GM21528 (cell line): ENCODE data around the gene P2RY14.

Experiments used
- ATAC-seq: cut with Tn5 transposase; IDR thresholded peaks from one replicate; pipeline ENCODE4 v1.9.1; 2021; ENCODE audit warnings: mild to moderate bottlenecking, moderate library complexity; ENCODE audit not compliant: unreplicated experiment, low FRiP score

The P2RY14 gene

DNA sequence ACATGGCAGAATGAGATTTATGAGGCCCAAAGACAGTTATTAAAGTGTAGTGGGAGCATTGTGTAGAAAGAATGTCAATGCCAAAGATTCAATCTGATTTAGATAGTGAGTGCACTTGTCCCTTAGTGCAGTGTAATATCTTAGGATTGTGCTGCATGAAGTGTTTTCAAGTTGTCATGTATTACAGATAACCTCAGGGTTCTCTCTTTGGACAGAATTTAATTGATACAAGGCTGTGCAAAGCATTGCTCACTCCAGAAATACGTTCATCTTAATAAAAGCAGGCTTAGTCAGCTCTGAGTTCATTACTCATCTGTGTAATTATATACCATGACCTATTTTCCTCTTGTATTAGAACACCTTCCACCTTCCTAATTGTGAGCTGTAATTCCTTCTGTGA, 59.3 kb downstream of the P2RY14 start:
- ATAC-seq: no peak

DNA sequence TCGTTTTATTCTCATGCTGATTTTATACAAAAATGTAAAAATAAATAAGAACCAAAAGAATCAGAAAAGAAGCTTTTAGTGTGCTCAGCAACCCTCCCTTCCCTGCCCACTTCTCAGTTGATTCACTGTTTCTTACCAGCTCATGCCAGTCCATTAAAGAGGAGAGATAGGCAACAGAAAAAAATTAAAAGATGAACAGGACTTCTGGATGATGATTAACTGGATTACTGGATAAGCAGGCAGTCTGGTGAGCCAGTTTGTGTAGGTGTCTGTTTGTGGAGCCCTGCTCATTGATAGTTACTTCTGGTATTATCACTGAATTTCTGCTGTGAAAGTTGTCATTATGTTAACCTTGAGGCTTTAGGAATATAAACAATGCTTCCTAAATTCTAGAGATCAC, 60.2 kb downstream of the P2RY14 start:
- ATAC-seq: no peak

GRCh38 chr3:151216641-151217607, 61.4 kb downstream of the P2RY14 start:
- no peak for ATAC-seq

DNA sequence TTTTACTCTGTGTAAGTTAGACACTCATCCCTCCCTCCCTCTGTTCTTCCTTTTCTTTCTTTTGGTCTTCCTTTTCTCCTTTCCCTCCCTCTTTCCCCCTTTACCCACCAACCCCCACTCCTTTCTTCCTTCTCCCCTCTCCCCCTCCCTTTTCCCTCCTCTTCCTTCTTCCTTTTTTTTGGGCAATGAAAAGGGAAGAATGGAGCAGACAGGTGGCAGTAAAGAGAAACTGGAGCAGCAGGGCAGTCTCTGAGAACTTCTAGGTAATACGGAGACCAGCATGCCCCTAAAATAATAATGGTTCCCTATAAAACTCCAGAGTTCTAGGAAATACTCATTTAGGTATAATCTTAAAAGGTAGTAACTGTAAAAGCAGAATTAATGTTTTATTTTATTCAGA, 63.9 kb downstream of the P2RY14 start:
- ATAC-seq: no peak

DNA sequence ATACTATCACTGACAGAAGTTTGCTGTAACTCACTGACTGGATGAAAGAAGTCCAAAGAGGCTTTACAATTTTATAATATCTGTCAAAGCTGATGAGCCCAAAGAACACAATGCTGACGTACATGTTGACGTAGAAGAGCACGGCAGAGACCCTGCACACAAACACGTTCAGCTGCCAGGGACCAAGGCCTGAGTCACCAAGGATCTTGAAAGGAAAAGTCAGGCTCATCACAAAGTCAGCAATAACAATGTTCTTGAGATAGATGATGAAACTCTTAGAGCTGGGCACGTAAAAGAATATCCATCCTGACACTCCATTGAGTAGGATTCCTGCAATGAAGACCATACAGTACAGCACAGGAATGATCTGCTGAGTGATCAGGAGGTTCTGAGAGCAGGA, 64.5 kb downstream of the P2RY14 start:
- ATAC-seq: no peak

DNA sequence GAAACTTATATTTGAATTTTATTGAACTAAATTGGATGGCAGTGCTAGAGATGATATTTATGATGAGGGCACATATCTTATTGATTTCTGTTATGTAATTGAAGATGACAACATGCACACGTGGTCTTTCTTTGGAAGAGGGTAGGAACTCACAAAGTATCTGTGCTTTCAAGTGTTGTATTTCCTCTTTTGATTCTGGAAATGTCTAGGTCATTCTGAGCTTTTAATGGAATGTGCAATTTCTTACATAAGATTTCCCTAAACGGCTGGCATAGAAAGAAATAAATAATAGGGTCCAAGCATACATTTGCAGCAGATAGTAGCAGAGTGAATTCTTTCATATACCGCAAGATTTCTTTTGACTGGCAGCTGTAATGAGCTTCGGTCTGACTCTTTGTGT, 65.2 kb downstream of the P2RY14 start:
- ATAC-seq: no peak

- no peak for ATAC-seq
Measured at GRCh38 chr3:151210676-151211381, 67.5 kb downstream of the P2RY14 start.

GRCh38 chr3:151209654-151210053, 68.7 kb downstream of the P2RY14 start:
- no peak for ATAC-seq

- no peak for ATAC-seq
Measured at GRCh38 chr3:151206201-151206600, 72.1 kb downstream of the P2RY14 start.

- no peak for ATAC-seq
Measured at GRCh38 chr3:151205482-151205881, 72.9 kb downstream of the P2RY14 start.

GRCh38 chr3:151204530-151205402, 73.6 kb downstream of the P2RY14 start:
- no peak for ATAC-seq

GRCh38 chr3:151203051-151203420, 75.3 kb downstream of the P2RY14 start, which contains the start of gene GPR171:
GPR171 (minus strand) TSS chr3:151203216; CDS start chr3:151199386, 3,830 bp downstream.
- peak; percentile 90 for ATAC-seq

- ATAC-seq: no peak
Measured at GRCh38 chr3:151201051-151201730, 77.2 kb downstream of the P2RY14 start.

- no peak for ATAC-seq
Measured at GRCh38 chr3:151200586-151200985, 77.8 kb downstream of the P2RY14 start.

- no peak for ATAC-seq
Measured at GRCh38 chr3:151199554-151200438, 78.5 kb downstream of the P2RY14 start.

GRCh38 chr3:151198849-151199248, 79.5 kb downstream of the P2RY14 start:
- no peak for ATAC-seq

GRCh38 chr3:151197981-151198767, 80.2 kb downstream of the P2RY14 start:
- no peak for ATAC-seq

GRCh38 chr3:151197228-151197627, 81.1 kb downstream of the P2RY14 start:
- ATAC-seq: no peak
